ENCODE measurements around the gene DENND1A. TPM values are rescaled to one million over a fixed set of nuclear protein-coding genes. Genes with fewer than 3 reads are reported as not detected.

The DENND1A gene
- total RNA-seq, 1 donor from 2014 or later, result 16.3 TPM

DNA sequence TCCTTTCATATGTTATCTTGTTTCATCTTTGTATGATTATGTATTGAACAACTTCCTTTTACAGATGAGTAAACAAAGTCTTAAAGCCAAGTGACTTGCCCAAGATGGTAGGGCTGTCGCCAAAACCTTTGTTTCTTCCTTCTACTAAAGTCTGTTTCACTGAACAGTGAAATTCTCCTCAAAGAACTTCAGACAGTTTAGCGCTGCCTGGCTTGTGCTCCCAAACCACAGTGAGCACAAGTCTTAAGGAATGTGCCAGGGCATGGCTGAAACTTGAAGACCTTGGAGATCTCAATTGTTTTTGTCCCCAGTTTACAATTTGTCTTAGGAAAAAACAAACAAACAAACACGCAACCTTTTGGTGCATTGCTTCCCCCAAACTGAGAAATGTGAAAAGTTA, 300.4 kb downstream of the DENND1A start:
- DNase-seq (ENCODE audit: low read depth), result no peak

- no peak for DNase-seq (ENCODE audit: low read depth)
Observed at GRCh38 chr9:123622711-123623241, 307.1 kb downstream of the DENND1A start.

GRCh38 chr9:123620239-123620638, 309.7 kb downstream of the DENND1A start:
- DNase-seq (ENCODE audit: low read depth), result no peak

DNA sequence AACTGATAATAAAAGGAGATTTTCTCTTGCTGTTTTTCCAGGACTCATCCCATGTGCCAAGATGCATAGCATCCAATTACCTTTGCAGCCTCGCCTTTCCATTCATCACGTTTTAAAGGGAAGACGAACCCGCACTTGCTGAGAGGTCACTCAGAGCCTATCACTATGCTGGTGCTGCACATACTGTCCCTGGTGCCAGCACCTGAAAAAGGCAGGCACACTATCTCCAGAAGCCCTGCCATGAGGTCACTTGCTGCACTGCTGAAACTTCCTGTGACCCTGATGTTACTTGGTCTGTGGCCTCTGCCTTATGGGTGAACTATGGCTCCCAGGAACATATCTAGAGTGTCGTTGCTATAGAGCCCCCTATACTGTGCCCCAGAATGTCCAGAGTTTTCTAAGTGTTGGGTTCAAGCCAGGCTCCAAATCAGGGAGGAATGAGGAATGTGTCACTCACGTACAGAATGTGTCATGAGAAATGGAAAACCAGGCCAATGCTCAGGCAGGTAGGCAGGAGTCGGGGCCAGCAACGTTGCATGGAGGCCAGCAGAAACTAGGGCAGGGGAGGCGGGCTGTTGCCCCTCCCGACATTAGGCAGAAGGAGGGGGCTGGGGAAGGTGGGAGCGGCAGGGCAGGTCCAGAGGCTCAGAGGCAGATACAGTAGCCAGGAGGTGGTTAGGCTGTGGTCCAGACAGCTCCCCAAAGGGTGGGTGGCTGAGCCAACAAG, 311.8 kb downstream of the DENND1A start:
- DNase-seq (ENCODE audit: low read depth), result no peak

DNA sequence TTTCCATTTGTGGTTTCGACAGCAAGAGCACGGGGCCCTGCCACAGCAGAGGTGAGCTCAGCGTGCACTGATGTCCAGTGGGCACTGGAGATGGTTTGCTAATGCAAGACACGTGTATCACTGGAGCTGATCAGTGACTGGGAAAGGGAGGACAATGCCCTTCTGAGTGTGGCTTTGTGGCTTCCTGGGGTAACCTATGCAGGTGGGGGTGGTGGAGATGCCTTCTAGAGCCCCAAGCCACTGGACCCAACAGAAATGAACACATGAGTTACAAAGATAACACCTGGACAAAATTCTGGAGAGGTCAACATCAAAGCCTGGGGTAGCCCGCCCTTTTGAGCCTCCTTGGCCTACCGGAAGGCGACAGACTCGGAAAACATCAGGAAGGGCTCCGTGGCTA, 312.6 kb downstream of the DENND1A start:
- DNase-seq (ENCODE audit: low read depth), result no peak

DNA sequence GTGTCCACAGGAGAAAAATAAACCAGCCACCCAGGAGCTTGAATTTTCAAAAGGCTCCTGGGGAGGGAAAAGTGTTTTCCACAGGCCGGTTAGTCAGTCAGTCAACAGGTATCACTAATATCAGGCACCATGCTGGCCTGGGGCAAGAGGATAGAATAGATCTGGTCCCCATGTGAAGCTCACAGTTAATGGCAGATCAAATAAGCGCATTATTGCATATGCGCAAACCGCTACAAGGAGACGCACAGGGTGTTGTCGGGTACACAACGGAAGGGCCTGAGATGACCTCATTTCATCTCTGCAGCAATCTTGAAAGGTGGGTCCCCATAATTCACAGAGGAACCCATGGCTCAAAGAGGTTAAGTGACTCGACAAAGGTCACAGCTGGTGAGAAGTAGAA, 313.2 kb downstream of the DENND1A start:
- DNase-seq (ENCODE audit: low read depth), result no peak

GRCh38 chr9:123615381-123615780, 314.5 kb downstream of the DENND1A start:
- DNase-seq (ENCODE audit: low read depth), result peak; percentile 5

GRCh38 chr9:123614306-123615263, 315.3 kb downstream of the DENND1A start:
- DNase-seq (ENCODE audit: low read depth), result peak; percentile 28

DNA sequence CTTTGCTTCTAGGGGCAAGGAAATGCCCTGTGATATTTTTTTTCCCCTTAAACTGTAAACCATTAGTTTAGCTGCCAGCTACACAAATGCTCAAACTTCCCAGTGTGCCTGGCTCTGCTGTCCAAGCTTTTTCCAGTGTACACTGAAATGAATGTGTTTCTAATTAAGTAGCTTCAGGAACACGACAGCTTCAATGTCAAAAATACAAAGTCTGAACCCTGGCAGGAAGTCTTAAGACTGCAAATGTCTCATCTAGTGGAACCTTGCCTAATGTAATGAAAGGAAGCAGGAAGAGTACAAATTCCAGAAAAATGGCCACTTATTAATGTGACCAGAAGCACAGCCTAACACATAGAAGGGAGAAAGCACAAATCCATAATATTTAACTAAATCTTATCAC, 318.7 kb downstream of the DENND1A start:
- DNase-seq (ENCODE audit: low read depth), result peak; percentile 2

- peak; percentile 23 for DNase-seq (ENCODE audit: low read depth)
Observed at GRCh38 chr9:123609844-123610243, 320.1 kb downstream of the DENND1A start.

GRCh38 chr9:123608104-123608503, 321.8 kb downstream of the DENND1A start:
- DNase-seq (ENCODE audit: low read depth), result no peak

DNA sequence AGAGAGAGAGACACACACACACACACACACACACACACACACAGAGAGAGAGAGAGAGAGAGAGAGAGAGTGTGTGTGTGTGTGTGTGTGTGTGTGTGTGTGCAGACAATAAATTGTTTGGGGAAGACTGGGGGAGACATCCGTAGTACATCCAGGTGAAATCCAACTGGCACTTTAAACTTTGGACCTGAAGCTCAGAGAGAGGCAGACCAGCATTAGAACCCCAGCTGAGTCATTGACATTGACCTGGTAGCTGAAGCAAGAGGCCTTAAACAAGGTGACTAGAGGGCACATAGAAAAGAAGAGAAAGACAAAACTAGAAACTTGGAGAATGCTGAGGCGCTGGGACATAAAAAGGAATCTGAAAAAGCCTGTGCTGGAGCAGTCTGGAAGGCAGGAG, 322.4 kb downstream of the DENND1A start:
- no peak for DNase-seq (ENCODE audit: low read depth)

DNA sequence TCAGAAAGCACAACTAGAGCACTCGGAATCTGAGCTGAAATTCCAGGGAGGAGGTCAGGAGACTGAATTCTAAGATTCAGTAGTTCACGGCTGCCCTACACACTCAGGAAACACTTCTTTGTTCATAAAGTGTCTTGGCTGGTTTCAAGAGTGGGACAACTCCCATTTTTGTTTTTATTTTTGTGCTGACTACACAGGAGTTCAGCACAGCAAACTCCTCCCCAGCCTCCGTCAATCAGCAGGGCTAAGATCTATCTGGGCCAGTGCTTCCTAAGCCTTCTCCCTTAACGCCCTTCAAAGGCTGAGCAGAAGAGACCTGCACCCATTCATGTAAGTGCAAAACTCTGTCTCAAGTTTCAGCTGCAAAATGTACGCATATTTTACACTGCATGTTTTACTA, 323.8 kb downstream of the DENND1A start:
- no peak for DNase-seq (ENCODE audit: low read depth)

DNA sequence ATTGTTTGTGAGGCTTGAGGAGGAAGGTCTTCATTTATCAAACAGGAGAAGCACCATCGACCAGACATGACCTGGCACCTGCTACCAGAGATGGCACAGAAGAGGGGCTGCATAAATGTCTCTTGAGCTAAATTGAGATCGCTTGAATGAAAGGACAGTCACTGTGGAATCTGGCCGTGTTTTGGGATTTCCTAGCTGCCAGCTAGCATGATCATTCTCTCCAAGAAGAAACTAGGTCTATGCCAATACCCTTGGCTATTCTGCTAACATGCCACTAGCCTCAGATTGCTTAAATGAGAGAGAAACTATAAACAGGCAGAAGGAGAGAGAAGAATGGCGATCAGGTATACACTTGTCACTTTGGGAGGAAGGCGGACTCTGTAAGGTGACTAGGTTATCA, 324.6 kb downstream of the DENND1A start:
- no peak for DNase-seq (ENCODE audit: low read depth)

- no peak for DNase-seq (ENCODE audit: low read depth)
Observed at GRCh38 chr9:123604861-123605260, 325.1 kb downstream of the DENND1A start.

DNA sequence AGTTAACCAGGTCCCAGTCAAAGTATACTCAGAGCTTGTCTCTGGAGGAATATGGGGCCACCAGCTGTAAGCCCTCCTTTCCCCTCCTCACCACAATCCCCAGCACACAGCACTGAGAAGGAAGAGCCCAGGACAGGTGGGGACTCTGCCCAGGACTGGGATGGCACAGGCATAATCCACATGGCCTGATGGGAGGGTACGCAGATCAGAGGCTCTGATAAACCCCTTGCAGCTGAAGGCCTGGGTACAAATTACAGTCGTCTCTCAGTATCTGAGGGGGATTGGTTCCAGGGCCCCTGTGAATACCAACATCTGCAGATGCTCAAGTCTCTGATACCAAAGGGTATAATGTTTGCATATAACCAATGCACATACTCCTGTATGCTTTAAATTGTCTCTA, 328.1 kb downstream of the DENND1A start:
- DNase-seq (ENCODE audit: low read depth), result no peak

DNA sequence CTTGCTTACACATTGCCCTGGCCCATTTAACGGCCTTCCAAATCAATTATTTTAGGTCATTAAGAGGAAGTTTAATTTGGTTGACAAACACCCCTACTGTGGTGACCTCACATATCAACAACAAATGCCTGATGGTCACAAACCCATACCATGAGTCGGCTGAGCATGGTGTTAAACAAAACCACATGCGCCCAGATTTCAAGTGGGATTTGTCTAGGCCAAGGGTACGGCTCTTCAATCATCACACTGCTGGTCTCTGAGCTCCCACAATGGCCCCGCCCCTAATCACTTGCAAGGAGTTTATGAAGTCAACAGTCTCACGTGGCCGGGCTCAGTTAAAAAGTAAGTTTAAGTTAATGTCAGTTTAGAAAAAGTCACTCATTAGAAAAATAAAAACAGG, 330.1 kb downstream of the DENND1A start:
- no peak for DNase-seq (ENCODE audit: low read depth)

DNA sequence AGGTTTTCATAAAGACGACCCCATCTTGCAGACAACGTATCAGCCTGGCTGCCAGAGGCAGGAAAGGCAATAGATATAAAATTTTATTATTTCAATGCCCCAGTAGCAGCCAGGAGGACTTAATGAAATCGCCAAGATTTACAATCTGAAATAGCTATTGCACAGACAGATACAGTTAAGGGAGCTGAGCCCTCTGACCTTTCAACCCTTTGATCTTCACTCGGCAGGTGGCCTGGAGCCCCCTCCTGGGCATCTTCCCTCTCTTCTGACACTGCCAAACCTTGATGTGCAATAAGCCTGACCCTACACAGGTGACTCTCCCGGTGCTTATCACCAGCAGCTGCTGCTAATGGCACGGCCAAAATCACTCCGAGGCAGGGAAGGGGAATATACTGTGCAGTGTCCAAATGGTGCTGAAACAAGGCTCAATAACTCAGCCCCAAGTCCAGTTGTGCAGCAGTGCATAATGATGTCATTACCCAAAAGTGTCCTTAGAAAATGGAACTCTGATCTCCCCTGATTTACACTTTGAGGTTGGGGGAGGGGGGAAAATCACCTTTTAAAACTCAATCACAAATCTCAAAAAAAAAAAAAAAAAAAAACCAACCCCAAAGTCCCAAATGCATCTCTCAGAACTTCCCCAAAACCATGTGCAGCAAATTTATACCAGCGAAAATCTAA, 331.9 kb downstream of the DENND1A start:
- DNase-seq (ENCODE audit: low read depth), result no peak

GRCh38 chr9:123597048-123597447, 332.9 kb downstream of the DENND1A start:
- DNase-seq (ENCODE audit: low read depth), result no peak

- DNase-seq (ENCODE audit: low read depth), result no peak
Observed at GRCh38 chr9:123591283-123591682, 338.6 kb downstream of the DENND1A start.

GRCh38 chr9:123590499-123590898, 339.4 kb downstream of the DENND1A start:
- no peak for DNase-seq (ENCODE audit: low read depth)
